K562 (cell line): Measurements from ENCODE around the gene NDST3. TPM values are rescaled to one million over a fixed set of nuclear protein-coding genes. Genes with fewer than 3 reads are reported as not detected.

ENCODE experiments used
- ELF2 ChIP-seq: fragments of 250-450 bp; sonication (Bioruptor Pico); IDR thresholded peaks from 2 replicates; pipeline ENCODE4 v1.5.0; 2021; ENCODE audit warnings: mild to moderate bottlenecking
- EP300 ChIP-seq: IDR thresholded peaks from 2 replicates; pipeline ENCODE4 v1.6.1; 2012; ENCODE audit warnings: low read length, improper control_type of control experiment
- FUS ChIP-seq: fragments of 200-400 bp; formaldehyde crosslinking; optimal IDR thresholded peaks from 2 replicates; pipeline ENCODE3; 2017; ENCODE audit warnings: low read depth, low read length
- STAT5B ChIP-seq: fragments of 250-450 bp; sonication (Bioruptor Pico); IDR thresholded peaks from 2 replicates; pipeline ENCODE4 v1.8.0; 2021; ENCODE audit warnings: mild to moderate bottlenecking, inconsistent platforms
- ZBTB26 ChIP-seq: fragments of 450-650 bp; formaldehyde crosslinking; IDR thresholded peaks from 2 replicates; pipeline ENCODE4 v1.4.0; 2022; ENCODE audit warnings: missing genetic modification characterization
- ZC3H4 ChIP-seq: sonication (generic); formaldehyde crosslinking; IDR thresholded peaks from 2 replicates; pipeline ENCODE4 v1.9.0; 2021; ENCODE audit warnings: missing genetic modification reagents, borderline replicate concordance
- ZEB2 ChIP-seq: fragments of 450-650 bp; IDR thresholded peaks from 2 replicates; pipeline ENCODE4 v1.6.1; 2016
- ZNF12 ChIP-seq: sonication (generic); formaldehyde crosslinking; IDR thresholded peaks from 2 replicates; pipeline ENCODE4 v1.4.0; 2020; ENCODE audit warnings: mild to moderate bottlenecking, missing genetic modification reagents
- ZNF717 ChIP-seq: fragments of 250-450 bp; sonication (Bioruptor Pico); IDR thresholded peaks from 2 replicates; pipeline ENCODE4 v1.5.0; 2021
- polyA plus RNA-seq, 8 experiments: library from polyadenylated mRNA; depleted of rRNA in 4 of 8; stranded (reverse) in 5 of 8; unstranded in 3 of 8; fragments of >200 nt; fragmentation: Nextera tagmentation in 2 of 8; fragmentation: Illumina TruSeq in 1 of 8; extraction: Ambion mirVana in 2 of 8; extraction: Trizol in 1 of 8; gene quantifications; 2 replicates each; pipeline versions ENCODE4 v1.2.1 to v1.2.3, GENCODE V29; 2011 to 2014; ENCODE audit warnings: inconsistent platforms in 1 of 8, missing spikeins in 1 of 8
- total RNA-seq, 7 experiments: library from RNA; depleted of rRNA in 6 of 7; stranded (reverse); fragments of >200 nt in 6 of 7; fragmentation: Illumina TruSeq in 2 of 7; extraction: Trizol in 2 of 7; gene quantifications; 2 replicates each; pipeline versions ENCODE4 v1.2.1 to v1.2.3, GENCODE V29; 2011 to 2021; ENCODE audit warnings: low replicate concordance in 1 of 7
- TF ChIP-seq, protein P1 (sequence below), 2 experiments: fragments of 450-650 bp in 1 of 2; sonication (generic) in 1 of 2; formaldehyde crosslinking in 1 of 2; IDR thresholded peaks; 2 replicates each; pipeline versions ENCODE4 v1.7.1 to v1.9.0; 2016 to 2022; ENCODE audit warnings: inconsistent platforms in 1 of 2, mild to moderate bottlenecking in 1 of 2, missing genetic modification reagents in 1 of 2
- TF ChIP-seq, protein P2 (sequence below), 2 experiments: fragments of 200-800 bp in 1 of 2; sonication (Bioruptor generic) in 1 of 2; sonication (generic) in 1 of 2; formaldehyde crosslinking in 1 of 2; IDR thresholded peaks in 1 of 2; conservative IDR thresholded peaks in 1 of 2; 2 replicates each; pipeline versions ENCODE4 v1.5.0 to v1.6.1; 2016 to 2020; ENCODE audit warnings: missing compliant biosample characterization in 1 of 2, missing genetic modification characterization in 1 of 2, missing genetic modification reagents in 1 of 2
- TF ChIP-seq, protein P3 (sequence below): fragments of 450-650 bp; IDR thresholded peaks from 2 replicates; pipeline ENCODE4 v1.6.1; 2014; ENCODE audit warnings: low read depth, mild to moderate bottlenecking, moderate library complexity, borderline replicate concordance

The NDST3 gene
- total and polyA plus RNA-seq, 9 of the 15 experiments (the other 6 are each of a cell fraction or from before 2014, with no cell fraction given), result not detected

- TF ChIP-seq, protein P1, sequence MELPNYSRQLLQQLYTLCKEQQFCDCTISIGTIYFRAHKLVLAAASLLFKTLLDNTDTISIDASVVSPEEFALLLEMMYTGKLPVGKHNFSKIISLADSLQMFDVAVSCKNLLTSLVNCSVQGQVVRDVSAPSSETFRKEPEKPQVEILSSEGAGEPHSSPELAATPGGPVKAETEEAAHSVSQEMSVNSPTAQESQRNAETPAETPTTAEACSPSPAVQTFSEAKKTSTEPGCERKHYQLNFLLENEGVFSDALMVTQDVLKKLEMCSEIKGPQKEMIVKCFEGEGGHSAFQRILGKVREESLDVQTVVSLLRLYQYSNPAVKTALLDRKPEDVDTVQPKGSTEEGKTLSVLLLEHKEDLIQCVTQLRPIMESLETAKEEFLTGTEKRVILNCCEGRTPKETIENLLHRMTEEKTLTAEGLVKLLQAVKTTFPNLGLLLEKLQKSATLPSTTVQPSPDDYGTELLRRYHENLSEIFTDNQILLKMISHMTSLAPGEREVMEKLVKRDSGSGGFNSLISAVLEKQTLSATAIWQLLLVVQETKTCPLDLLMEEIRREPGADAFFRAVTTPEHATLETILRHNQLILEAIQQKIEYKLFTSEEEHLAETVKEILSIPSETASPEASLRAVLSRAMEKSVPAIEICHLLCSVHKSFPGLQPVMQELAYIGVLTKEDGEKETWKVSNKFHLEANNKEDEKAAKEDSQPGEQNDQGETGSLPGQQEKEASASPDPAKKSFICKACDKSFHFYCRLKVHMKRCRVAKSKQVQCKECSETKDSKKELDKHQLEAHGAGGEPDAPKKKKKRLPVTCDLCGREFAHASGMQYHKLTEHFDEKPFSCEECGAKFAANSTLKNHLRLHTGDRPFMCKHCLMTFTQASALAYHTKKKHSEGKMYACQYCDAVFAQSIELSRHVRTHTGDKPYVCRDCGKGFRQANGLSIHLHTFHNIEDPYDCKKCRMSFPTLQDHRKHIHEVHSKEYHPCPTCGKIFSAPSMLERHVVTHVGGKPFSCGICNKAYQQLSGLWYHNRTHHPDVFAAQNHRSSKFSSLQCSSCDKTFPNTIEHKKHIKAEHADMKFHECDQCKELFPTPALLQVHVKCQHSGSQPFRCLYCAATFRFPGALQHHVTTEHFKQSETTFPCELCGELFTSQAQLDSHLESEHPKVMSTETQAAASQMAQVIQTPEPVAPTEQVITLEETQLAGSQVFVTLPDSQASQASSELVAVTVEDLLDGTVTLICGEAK (IDR thresholded peaks at IDR 0.05), result peak; percentile 62; the same call in 1 of the 2 replicates
- TF ChIP-seq, protein P1 (CRISPR knock-in tag; IDR thresholded peaks at IDR 0.05), result no peak
- TF ChIP-seq ELF2 (CRISPR knock-in tag), result no peak
- TF ChIP-seq, protein P2, sequence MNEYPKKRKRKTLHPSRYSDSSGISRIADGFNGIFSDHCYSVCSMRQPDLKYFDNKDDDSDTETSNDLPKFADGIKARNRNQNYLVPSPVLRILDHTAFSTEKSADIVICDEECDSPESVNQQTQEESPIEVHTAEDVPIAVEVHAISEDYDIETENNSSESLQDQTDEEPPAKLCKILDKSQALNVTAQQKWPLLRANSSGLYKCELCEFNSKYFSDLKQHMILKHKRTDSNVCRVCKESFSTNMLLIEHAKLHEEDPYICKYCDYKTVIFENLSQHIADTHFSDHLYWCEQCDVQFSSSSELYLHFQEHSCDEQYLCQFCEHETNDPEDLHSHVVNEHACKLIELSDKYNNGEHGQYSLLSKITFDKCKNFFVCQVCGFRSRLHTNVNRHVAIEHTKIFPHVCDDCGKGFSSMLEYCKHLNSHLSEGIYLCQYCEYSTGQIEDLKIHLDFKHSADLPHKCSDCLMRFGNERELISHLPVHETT (CRISPR knock-in tag; conservative IDR thresholded peaks at IDR 0.05 in 1 of 2, IDR thresholded peaks at IDR 0.05 in 1 of 2), result no peak; a peak in 1 of 4 replicates
- no peak; the same call in none of the 2 replicates for TF ChIP-seq EP300
- TF ChIP-seq ZNF12 (CRISPR knock-in tag), result peak; percentile 69; the same call in 1 of the 2 replicates
- TF ChIP-seq ZNF717 (CRISPR knock-in tag), result 0 out of 2 replicates have a peak, but pooled peaks have one; percentile 15
- no peak for TF ChIP-seq ZBTB26 (CRISPR knock-in tag)
- peak; percentile 61; the same call in 1 of the 2 replicates for TF ChIP-seq ZEB2
- TF ChIP-seq STAT5B, result no peak
- TF ChIP-seq ZC3H4 (CRISPR knock-in tag), result peak; percentile 97
- TF ChIP-seq, protein P3, sequence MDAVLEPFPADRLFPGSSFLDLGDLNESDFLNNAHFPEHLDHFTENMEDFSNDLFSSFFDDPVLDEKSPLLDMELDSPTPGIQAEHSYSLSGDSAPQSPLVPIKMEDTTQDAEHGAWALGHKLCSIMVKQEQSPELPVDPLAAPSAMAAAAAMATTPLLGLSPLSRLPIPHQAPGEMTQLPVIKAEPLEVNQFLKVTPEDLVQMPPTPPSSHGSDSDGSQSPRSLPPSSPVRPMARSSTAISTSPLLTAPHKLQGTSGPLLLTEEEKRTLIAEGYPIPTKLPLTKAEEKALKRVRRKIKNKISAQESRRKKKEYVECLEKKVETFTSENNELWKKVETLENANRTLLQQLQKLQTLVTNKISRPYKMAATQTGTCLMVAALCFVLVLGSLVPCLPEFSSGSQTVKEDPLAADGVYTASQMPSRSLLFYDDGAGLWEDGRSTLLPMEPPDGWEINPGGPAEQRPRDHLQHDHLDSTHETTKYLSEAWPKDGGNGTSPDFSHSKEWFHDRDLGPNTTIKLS, result peak; percentile 81; the same call in 1 of the 2 replicates
- TF ChIP-seq FUS, result no peak
Measured at GRCh38 chr4:118278473-118279274, 244.4 kb downstream of the NDST3 start (continued).
